ENCODE data around the gene SESN3. TPM values are rescaled to one million over a fixed set of nuclear protein-coding genes. Genes with fewer than 3 reads are reported as not detected.

The SESN3 gene
- total RNA-seq, 1 donor from 2014 or later, result 79.7 TPM

DNA sequence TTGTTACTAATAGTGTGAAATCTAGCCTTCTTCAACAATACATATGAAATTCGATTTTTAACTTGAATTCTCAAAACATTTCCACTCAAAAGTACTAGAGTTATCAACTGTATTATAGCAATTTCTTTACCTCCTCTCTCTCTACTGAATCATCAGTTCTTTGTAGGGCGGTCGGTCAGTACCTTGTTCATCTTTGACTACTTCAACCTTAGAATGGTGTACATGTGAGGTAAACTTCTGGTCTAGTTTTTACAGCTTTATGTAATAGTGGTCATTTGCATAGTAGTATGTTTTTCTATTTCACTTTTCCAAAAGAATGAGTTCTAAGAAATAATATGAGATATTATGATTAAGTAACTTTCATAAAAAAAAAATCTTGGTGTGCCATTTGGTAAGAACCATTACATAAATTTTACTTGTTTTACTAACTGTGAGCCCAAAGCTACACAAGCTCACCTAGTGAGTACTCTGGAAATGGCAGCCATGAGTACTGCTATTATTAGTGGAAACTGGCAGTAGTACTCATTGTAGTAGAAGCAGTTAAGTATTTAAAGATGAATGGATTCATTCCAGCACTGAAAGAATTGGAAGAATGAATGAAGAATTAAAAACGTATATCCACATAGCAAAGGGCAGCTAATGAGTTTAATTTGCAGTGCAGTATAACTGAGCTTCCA lies 30.1 kb downstream of the SESN3 start:
- H3K4me1 Mint-ChIP-seq (ENCODE audit: low read depth), result peaks cover 3% of the 10 kb centered on the region
- no peak for DNase-seq (ENCODE audit: low spot score, unreplicated experiment)

DNA sequence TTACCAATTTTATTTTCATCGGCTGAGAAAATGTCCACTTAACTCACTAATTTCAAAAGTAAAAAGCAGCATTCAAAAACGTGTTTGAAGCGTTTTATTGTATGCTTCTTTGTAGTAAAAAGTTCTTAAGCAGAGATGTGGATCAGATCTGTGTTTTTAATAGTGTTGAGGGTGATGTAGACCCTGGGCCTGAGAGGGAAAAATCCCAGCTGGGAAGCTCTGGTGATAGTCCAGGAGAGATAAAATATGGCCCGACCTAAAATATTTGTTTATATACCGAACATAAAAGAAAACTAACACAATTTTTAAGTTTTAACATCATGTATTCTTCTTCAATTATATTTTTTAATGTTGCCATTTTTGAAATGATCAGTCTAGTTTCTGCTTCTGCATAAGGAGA lies 35.2 kb downstream of the SESN3 start:
- DNase-seq (ENCODE audit: low spot score, unreplicated experiment), result no peak
- H3K27ac Mint-ChIP-seq, result no peak overlapping the region

More for the DNA sequence above, 30.1 kb downstream of the SESN3 start:
- TF ChIP-seq, protein P1, sequence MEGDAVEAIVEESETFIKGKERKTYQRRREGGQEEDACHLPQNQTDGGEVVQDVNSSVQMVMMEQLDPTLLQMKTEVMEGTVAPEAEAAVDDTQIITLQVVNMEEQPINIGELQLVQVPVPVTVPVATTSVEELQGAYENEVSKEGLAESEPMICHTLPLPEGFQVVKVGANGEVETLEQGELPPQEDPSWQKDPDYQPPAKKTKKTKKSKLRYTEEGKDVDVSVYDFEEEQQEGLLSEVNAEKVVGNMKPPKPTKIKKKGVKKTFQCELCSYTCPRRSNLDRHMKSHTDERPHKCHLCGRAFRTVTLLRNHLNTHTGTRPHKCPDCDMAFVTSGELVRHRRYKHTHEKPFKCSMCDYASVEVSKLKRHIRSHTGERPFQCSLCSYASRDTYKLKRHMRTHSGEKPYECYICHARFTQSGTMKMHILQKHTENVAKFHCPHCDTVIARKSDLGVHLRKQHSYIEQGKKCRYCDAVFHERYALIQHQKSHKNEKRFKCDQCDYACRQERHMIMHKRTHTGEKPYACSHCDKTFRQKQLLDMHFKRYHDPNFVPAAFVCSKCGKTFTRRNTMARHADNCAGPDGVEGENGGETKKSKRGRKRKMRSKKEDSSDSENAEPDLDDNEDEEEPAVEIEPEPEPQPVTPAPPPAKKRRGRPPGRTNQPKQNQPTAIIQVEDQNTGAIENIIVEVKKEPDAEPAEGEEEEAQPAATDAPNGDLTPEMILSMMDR (IDR thresholded peaks at IDR 0.05; ENCODE audit: unreplicated experiment), result no peak
- Mint-ChIP-seq H3K36me3 (ENCODE audit: insufficient read depth) (peaks cover 2% of the 10 kb centered on the region), H3K4me3 (ENCODE audit: low read depth) (no peak overlapping the region), H3K27me3 (no peaks in the 10 kb centered on the region), H3K9me3 (ENCODE audit: low read depth) (no peaks in the 10 kb centered on the region), H3K27ac (no peak overlapping the region)

DNA sequence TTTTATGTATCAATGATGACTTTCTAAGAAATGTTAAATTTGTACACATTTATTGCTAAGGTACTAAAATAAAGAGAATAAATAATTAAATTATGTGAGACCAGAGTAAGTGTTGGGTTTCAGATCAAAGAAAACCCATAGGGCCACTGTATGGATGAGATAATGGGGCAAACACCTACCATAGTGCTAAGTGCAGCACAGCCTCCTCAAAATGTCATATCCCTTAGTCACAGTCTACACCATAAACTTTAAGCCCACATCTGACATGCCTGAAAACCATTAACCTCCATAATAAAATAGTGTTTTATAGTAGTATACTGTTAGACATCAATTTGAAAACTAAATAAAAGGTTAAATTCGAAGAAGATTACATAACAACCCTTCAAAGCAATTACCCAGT lies 37.5 kb downstream of the SESN3 start:
- no peak for DNase-seq (ENCODE audit: low spot score, unreplicated experiment)
- H3K4me3 Mint-ChIP-seq (ENCODE audit: low read depth), result no peak overlapping the region
- H3K27me3 Mint-ChIP-seq, result no peaks in the 10 kb centered on the region
- H3K27ac Mint-ChIP-seq, result no peak overlapping the region
- H3K4me1 Mint-ChIP-seq (ENCODE audit: low read depth), result peaks cover 4% of the 10 kb centered on the region
- no peaks in the 10 kb centered on the region for H3K9me3 Mint-ChIP-seq (ENCODE audit: low read depth)
- TF ChIP-seq, protein P1 (IDR thresholded peaks at IDR 0.05; ENCODE audit: unreplicated experiment), result no peak
- H3K36me3 Mint-ChIP-seq (ENCODE audit: insufficient read depth), result peaks cover 19% of the 10 kb centered on the region

More for the DNA sequence above, 35.2 kb downstream of the SESN3 start:
- H3K9me3 Mint-ChIP-seq (ENCODE audit: low read depth), result no peaks in the 10 kb centered on the region
- TF ChIP-seq, protein P1 (IDR thresholded peaks at IDR 0.05; ENCODE audit: unreplicated experiment), result no peak
- peaks cover 8% of the 10 kb centered on the region for H3K36me3 Mint-ChIP-seq (ENCODE audit: insufficient read depth)
- H3K4me3 Mint-ChIP-seq (ENCODE audit: low read depth), result no peak overlapping the region
- H3K27me3 Mint-ChIP-seq, result no peaks in the 10 kb centered on the region
- H3K4me1 Mint-ChIP-seq (ENCODE audit: low read depth), result peaks cover 4% of the 10 kb centered on the region

DNA sequence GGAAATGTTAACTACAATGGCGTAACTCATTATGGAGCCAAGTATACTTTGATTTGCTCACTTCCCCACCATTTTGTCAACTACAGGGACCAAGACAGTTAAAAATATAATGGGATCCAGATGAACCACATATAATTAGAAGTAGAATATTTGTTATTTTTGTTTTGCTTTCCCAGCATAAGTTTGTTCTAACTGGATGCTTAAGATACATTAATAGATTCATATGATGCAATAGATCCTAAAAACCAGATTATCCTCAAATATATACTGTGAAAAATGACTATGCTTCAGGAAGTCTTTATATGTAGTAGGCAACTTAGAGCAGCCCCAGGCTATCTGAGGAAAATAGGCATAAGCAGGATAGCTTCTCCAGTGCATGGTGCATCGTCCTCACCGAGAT lies 38.3 kb downstream of the SESN3 start:
- no peaks in the 10 kb centered on the region for H3K27me3 Mint-ChIP-seq
- no peak overlapping the region for H3K4me3 Mint-ChIP-seq (ENCODE audit: low read depth)
- H3K9me3 Mint-ChIP-seq (ENCODE audit: low read depth), result no peaks in the 10 kb centered on the region
- DNase-seq (ENCODE audit: low spot score, unreplicated experiment), result no peak
- peaks cover 21% of the 10 kb centered on the region for H3K36me3 Mint-ChIP-seq (ENCODE audit: insufficient read depth)
- TF ChIP-seq, protein P1 (IDR thresholded peaks at IDR 0.05; ENCODE audit: unreplicated experiment), result no peak
- no peak overlapping the region for H3K27ac Mint-ChIP-seq
- H3K4me1 Mint-ChIP-seq (ENCODE audit: low read depth), result peaks cover 4% of the 10 kb centered on the region

DNA sequence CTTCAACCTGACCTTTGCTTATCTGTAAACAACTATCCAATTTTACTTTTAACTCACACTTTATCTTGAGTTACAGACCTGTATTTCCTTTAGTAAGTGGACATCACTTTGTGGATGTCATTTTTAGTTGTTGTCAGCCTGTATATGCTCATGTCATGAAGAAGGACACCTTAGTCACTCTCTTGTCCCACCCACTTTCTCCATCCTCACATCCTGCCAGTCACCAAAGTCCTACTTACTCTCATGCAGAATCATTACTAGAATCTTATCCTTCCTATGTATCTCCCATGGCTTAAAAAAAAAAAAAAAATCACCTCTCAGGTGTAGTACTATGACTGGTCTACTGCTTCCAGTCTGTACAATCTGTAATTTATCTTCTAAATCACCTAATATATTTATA lies 43.3 kb downstream of the SESN3 start:
- Mint-ChIP-seq H3K4me1 (ENCODE audit: low read depth) (no peaks in the 10 kb centered on the region), H3K27ac (no peak overlapping the region), H3K9me3 (ENCODE audit: low read depth) (no peaks in the 10 kb centered on the region), H3K27me3 (no peaks in the 10 kb centered on the region), H3K36me3 (ENCODE audit: insufficient read depth) (peaks cover 29% of the 10 kb centered on the region), H3K4me3 (ENCODE audit: low read depth) (no peak overlapping the region)
- TF ChIP-seq, protein P1 (IDR thresholded peaks at IDR 0.05; ENCODE audit: unreplicated experiment), result no peak
- DNase-seq (ENCODE audit: low spot score, unreplicated experiment), result no peak
